LNCaP clone FGC (cell line): ENCODE results near the gene FREM2.

Experiments
- DNase-seq: peaks from one replicate; pipeline ENCODE4 v3.0.0-alpha.2; 2011; ENCODE audit warnings: low read depth
- H3K4me3 ChIP-seq: 2 replicates; pipeline ENCODE4 v1.5.1; 2011; ENCODE audit warnings: mild to moderate bottlenecking, low read depth, low read length, control low read depth
- CTCF ChIP-seq: IDR thresholded peaks from 2 replicates; pipeline ENCODE4 v1.5.1; 2012; ENCODE audit warnings: mild to moderate bottlenecking; ENCODE audit not compliant: control insufficient read depth, insufficient read depth; ENCODE audit errors: extremely low read depth

Gene FREM2

GRCh38 chr13:38848360-38848759 is 161.5 kb downstream of the FREM2 start:
- no peak for DNase-seq
- H3K4me3 ChIP-seq = no peak overlapping the region
- no peak for TF ChIP-seq CTCF

- H3K4me3 ChIP-seq = no peak overlapping the region
- no peak for DNase-seq
- TF ChIP-seq CTCF = no peak
These were observed 162.4 kb downstream of the FREM2 start for GRCh38 chr13:38849315-38849714.

GRCh38 chr13:38850868-38851626 is 164.2 kb downstream of the FREM2 start:
- H3K4me3 ChIP-seq = no peak overlapping the region
- no peak for DNase-seq
- no peak for TF ChIP-seq CTCF

GRCh38 chr13:38854226-38854625 is 167.3 kb downstream of the FREM2 start:
- no peak overlapping the region for H3K4me3 ChIP-seq
- no peak for DNase-seq
- no peak for TF ChIP-seq CTCF

GRCh38 chr13:38856065-38856464 is 169.2 kb downstream of the FREM2 start:
- DNase-seq = no peak
- TF ChIP-seq CTCF = no peak
- H3K4me3 ChIP-seq = no peak overlapping the region

GRCh38 chr13:38862443-38862842 is 175.6 kb downstream of the FREM2 start:
- no peak for TF ChIP-seq CTCF

GRCh38 chr13:38863536-38863935 is 176.7 kb downstream of the FREM2 start:
- DNase-seq = no peak
- no peak overlapping the region for H3K4me3 ChIP-seq

More at GRCh38 chr13:38862443-38862842, 175.6 kb downstream of the FREM2 start:
- H3K4me3 ChIP-seq = no peak overlapping the region
- no peak for DNase-seq

More at GRCh38 chr13:38863536-38863935, 176.7 kb downstream of the FREM2 start:
- no peak for TF ChIP-seq CTCF
